Effector CD4-positive, alpha-beta T cell (primary cell): ENCODE measurements around the gene ACADS.
A peak's percentile ranks its signal among the peaks of the same experiment; 100 is the strongest.

ENCODE experiments used
- DNase-seq: peaks from one replicate; pipeline ENCODE4 v3.0.0-alpha.2; 2020
- total RNA-seq: gene quantifications from one replicate; lab custom pipeline; 2026; lab: John Stamatoyannopoulos, UW

Gene ACADS
- 7.7 reads per million, percentile 27 among the genes with 10 or more reads in this experiment for total RNA-seq

- peak; percentile 84 for DNase-seq
Measured at GRCh38 chr12:120725659-120726509, at the start of gene ACADS. TSS of gene ACADS (plus strand) at chr12:120725826. CDS start at chr12:120725886, 60 bp downstream.

GRCh38 chr12:120677765-120678473 lies 47.7 kb upstream of the ACADS start:
- no peak for DNase-seq

DNA sequence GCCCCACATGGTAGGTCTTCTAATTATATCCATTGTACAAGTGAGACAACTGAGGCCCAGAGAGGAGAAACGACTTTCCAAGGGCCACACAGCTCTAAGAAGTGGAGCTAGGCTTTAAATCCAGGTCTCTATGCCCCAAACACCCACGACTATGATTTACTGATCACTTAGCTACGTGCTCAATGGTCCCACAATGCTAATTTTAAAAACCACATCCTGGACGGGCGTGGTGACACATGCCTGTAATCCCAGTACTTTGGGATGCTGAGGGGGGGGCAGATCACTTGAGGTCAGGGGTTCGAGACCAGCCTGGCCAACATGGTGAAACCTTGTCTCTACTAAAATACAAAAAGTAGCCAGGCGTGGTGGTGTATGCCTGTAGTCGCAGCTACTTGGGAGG lies 47.1 kb upstream of the ACADS start:
- DNase-seq, result no peak

- DNase-seq, result no peak
Measured at GRCh38 chr12:120680165-120680738, 45.4 kb upstream of the ACADS start.

DNA sequence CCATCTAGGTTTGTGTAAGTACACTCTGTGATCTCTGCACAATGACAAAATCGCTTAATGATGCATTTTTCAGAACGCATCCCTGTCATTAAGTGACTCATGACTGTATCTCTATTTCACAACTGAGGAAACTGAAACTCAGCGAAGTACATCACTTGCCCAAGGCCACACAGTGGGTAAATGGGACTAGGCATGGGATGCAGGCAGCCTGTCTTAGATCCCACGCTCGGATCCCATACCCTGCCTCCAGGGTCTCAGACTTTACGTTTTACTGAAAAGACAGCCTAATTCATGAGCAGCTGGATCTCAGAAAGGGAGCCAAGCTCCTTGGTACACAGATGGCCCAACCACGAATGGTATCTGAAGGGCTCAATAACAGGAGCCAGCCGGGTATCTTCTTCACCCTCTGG lies 41.1 kb upstream of the ACADS start:
- no peak for DNase-seq

DNA sequence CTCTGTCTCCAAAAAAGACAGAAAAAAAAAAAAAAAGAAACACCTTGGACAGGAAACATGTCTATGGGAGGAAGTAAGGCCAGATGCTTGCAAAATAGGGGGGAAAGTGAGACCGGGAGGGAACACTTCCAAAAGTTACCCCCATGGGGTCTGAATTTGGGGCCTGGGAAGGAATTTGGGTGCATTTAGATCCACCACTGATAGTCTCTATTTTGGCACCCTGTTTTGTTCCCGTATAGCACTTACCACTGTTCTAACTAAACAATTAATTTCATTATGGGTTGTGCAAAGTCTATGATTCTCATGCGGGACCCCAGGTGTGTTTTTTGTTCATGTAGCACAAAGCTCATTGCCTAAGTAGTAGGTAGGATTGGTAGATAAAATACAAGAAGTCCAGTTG lies 40.1 kb upstream of the ACADS start:
- DNase-seq, result no peak

- peak; percentile 98 for DNase-seq
Measured at GRCh38 chr12:120686151-120686689, 39.4 kb upstream of the ACADS start.

- peak; percentile 98 for DNase-seq
Measured at GRCh38 chr12:120686690-120687577, 38.7 kb upstream of the ACADS start, which contains the start of gene MLEC. TSS of gene MLEC (plus strand) at chr12:120687149. CDS start at chr12:120687297, 148 bp downstream.

- peak; percentile 22 for DNase-seq
Measured at GRCh38 chr12:120687578-120688289, 37.9 kb upstream of the ACADS start.

GRCh38 chr12:120688527-120689071 lies 37.0 kb upstream of the ACADS start:
- DNase-seq, result no peak

DNA sequence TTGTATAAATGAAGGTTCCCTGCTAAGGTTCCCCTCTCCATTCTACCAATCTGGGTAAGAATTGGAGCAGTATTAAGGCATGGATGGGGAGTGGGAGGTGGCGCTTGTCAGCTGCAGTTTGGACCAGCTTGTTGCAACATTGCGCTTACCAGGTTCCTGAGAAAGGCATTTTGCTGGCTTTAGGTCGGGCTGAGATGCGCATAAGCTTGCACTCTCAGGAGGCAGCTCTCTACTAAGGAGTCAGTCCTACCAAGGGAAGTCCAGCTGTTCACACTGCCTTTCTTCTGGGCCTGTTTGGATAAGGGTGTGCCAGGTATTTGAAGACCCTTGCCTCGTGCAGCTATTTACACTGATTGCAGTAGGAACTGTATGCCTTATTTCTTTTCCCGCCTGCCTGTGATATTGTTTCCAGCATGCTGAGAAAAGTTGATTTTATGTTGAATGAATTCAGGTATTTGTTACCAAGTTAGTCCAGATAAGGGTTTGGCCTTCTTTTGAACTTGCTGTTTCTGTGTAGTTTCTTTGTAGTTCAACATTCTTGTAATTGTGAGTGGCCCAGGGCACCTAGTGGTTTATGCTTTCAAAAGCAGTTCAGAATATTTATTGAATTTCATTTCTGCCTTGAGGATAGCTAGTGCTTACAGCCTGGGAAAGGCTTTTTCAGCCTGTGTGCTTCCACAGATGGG lies 36.1 kb upstream of the ACADS start:
- DNase-seq, result no peak

DNA sequence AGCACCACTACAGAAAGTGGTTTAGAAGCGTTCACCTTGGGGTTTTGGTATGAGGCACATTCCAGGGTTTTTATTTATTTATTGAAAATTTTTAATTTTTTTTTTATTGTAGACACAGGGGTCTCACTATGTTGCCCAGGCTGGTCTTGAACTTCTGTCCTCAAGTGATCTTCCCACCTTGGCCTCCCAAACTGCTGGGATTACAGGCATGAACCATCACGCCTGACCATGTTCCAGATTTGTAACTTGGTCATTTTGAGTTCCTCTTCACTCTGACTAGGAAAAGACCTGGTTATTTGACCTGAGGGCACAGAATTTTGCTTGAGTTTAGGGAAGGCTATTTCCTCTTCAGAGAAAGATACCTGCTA lies 35.6 kb upstream of the ACADS start:
- no peak for DNase-seq

DNA sequence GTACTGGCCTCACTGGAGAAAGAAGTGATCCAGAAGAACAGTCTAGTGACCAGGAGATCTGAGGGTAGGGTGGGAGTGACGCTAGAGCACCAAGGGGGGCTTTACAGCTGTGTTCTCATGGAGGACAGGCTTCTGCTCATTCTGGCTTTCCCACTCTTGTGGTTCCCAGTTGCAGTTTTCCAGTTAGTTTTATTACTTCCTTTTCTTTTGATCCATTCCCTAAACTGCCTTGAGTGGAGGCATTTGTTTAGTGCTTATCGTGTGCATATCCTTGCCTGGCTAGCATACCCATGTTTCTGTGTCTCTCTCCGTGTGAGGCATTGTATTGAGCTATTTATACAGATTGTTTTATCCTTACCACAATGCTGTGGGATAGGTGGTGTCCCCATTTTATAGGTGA lies 34.6 kb upstream of the ACADS start:
- no peak for DNase-seq

- DNase-seq, result no peak
Measured at GRCh38 chr12:120692524-120693033, 33.0 kb upstream of the ACADS start.

DNA sequence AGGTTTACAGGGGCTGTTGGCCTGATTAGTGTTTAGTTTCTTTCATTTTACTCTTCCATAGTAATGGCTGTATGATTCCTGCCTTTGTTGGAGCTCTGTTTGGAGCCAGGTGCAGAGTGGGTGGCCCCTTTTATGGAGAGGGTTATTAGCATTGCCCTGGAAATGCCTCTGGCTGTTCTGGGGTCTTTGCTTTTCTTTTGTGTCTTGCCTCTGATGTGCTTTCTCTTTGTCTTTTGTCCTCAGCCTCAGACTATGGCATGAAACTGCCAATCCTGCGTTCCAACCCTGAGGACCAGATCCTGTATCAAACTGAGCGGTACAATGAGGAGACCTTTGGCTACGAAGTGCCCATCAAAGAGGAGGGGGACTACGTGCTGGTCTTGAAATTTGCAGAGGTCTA lies 31.8 kb upstream of the ACADS start:
- no peak for DNase-seq

DNA sequence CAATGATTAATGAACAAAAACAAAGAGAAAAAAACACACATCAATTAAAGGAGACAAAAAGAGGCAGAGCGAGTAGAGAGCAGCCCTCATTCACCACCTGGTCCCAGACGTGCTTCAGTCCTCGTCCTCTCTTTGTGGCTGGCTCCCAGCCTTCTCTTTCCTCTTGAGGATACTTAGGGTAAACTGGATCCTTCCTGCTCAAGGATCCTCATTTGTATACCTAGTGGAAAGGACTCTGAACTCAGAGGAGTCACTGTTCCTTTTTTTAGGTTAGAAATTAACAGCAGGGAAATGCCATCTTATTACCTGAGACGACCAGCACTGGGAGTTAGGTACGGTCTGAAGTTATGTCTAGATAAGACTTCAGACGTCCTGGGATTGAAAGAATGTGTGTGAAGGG lies 29.0 kb upstream of the ACADS start:
- no peak for DNase-seq

DNA sequence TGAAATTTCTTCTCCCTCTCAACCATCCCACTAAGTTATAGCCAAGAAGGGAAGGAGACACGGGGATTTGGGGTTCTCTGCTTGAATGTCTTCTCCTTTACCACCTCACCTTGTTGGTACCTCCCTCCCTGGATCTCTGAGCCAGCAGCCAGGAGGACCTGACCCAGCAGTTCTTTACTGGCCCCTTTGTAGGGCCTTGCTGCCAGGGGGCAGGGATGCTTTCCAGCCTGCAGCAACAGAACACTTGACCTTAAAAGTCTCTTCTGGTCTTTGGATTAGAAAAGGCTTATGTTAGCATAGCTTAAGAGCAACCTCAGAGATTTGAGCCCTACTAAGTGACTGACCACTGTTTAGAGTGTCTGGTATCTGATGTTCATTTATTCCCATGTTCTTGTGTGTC lies 28.3 kb upstream of the ACADS start:
- DNase-seq, result no peak

GRCh38 chr12:120698665-120699064 lies 27.0 kb upstream of the ACADS start:
- no peak for DNase-seq

GRCh38 chr12:120699553-120699952 lies 26.1 kb upstream of the ACADS start:
- DNase-seq, result no peak

DNA sequence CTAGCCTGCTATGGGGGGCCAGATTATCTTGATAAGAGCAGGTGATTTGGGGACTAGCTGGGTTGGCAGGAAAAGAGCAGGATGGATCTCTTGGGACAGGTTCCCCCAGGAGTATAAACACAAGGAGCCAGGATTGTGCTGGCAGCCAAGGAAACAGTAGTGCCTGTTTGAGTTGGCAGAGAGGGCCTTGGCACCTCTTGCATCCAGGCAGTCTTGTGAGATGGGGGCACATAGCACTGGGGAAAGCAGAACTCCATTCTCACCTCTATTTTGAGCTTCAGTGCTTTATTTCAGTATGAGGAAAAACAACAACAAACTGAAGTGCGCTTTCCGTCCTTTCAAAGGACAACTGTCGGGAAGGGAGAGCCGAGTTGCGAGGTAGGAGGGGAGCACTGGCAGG lies 24.7 kb upstream of the ACADS start:
- no peak for DNase-seq
